Nephron (organoid): ENCODE measurements around the gene RBM12.
A peak's percentile ranks its signal among the peaks of the same experiment; 100 is the strongest.

Experiments
- H3K27ac Mint-ChIP-seq, 3 experiments: 2 replicates each; pipeline ENCODE4 v1.8.0; 2020; ENCODE audit warnings: mixed read lengths in 3 of 3, mild to moderate bottlenecking in 2 of 3, moderate library complexity in 1 of 3
- H3K27me3 Mint-ChIP-seq: 2 replicates; pipeline ENCODE4 v1.8.0; 2021; ENCODE audit warnings: low read depth, mild to moderate bottlenecking, moderate library complexity, mixed read lengths
- H3K36me3 Mint-ChIP-seq: 2 replicates; pipeline ENCODE4 v1.8.0; 2020; ENCODE audit warnings: low read depth, mixed read lengths
- H3K4me1 Mint-ChIP-seq: 2 replicates; pipeline ENCODE4 v1.8.0; 2020; ENCODE audit warnings: mixed read lengths
- H3K4me3 Mint-ChIP-seq, 3 experiments: 2 replicates each; pipeline ENCODE4 v1.8.0; 2020; ENCODE audit warnings: mild to moderate bottlenecking in 3 of 3, mixed read lengths in 3 of 3, moderate library complexity in 2 of 3
- H3K9me3 Mint-ChIP-seq: 2 replicates; pipeline ENCODE4 v1.8.0; 2020; ENCODE audit warnings: mixed read lengths
- CTCF ChIP-seq, 3 experiments: fragments of 200-600 bp; sonication (generic); IDR thresholded peaks; one replicate each; pipeline ENCODE4 v1.5.0; 2021; ENCODE audit warnings: antibody characterized with exemption in 3 of 3; ENCODE audit not compliant: unreplicated experiment in 3 of 3

Gene RBM12

GRCh38 chr20:35617397-35618262 lies 47.1 kb downstream of the RBM12 start:
- TF ChIP-seq CTCF (IDR thresholded peaks at IDR 0.05; ENCODE audit: unreplicated experiment in 3 of 3), result peak; percentile 19 to 27 (median 25)
- Mint-ChIP-seq H3K36me3 (peaks cover 5% of the 10 kb centered on the region), H3K27me3 (peaks cover 42% of the 10 kb centered on the region), H3K4me3 (peak overlapping the region; percentile 85 to 87 (median 87)), H3K9me3 (no peaks in the 10 kb centered on the region), H3K4me1 (peaks cover 18% of the 10 kb centered on the region), H3K27ac (peak overlapping the region; percentile 43 to 57 (median 44))

- Mint-ChIP-seq H3K27ac (peak overlapping the region; percentile 28 to 89 (median 75)), H3K4me3 (peak overlapping the region; percentile 85 to 87 (median 87)), H3K36me3 (peaks cover 4% of the 10 kb centered on the region), H3K4me1 (peaks cover 18% of the 10 kb centered on the region), H3K9me3 (no peaks in the 10 kb centered on the region), H3K27me3 (peaks cover 42% of the 10 kb centered on the region)
- TF ChIP-seq CTCF (IDR thresholded peaks at IDR 0.05; ENCODE audit: unreplicated experiment in 3 of 3), result no peak
Measured at GRCh38 chr20:35616465-35617396, 48.0 kb downstream of the RBM12 start.

- TF ChIP-seq CTCF (IDR thresholded peaks at IDR 0.05; ENCODE audit: unreplicated experiment in 3 of 3), result no peak
- Mint-ChIP-seq H3K36me3 (no peaks in the 10 kb centered on the region), H3K27ac (peak within 1 kb of the TSS; percentile 28 to 89 (median 75)), H3K27me3 (peaks cover 42% of the 10 kb centered on the region), H3K4me3 (peak within 1 kb of the TSS; percentile 85 to 87 (median 87)), H3K9me3 (no peaks in the 10 kb centered on the region), H3K4me1 (peaks cover 18% of the 10 kb centered on the region)
Measured at GRCh38 chr20:35615667-35616464, 48.8 kb downstream of the RBM12 start, which contains the start of gene SPAG4. SPAG4 (plus strand) TSS chr20:35615829; CDS start chr20:35616004, 175 bp downstream.

- Mint-ChIP-seq H3K4me1 (no peaks in the 10 kb centered on the region), H3K36me3 (no peaks in the 10 kb centered on the region), H3K9me3 (no peaks in the 10 kb centered on the region), H3K27me3 (peaks cover 17% of the 10 kb centered on the region), H3K4me3 (no peak overlapping the region), H3K27ac (no peak overlapping the region)
- TF ChIP-seq CTCF (IDR thresholded peaks at IDR 0.05; ENCODE audit: unreplicated experiment in 3 of 3), result no peak
Measured at GRCh38 chr20:35611482-35611881, 53.2 kb downstream of the RBM12 start.

GRCh38 chr20:35610833-35611427 lies 53.8 kb downstream of the RBM12 start:
- H3K4me1 Mint-ChIP-seq, result no peaks in the 10 kb centered on the region
- H3K4me3 Mint-ChIP-seq, result no peak overlapping the region
- H3K36me3 Mint-ChIP-seq, result no peaks in the 10 kb centered on the region
- peaks cover 17% of the 10 kb centered on the region for H3K27me3 Mint-ChIP-seq
- H3K27ac Mint-ChIP-seq, result no peak overlapping the region
- H3K9me3 Mint-ChIP-seq, result no peaks in the 10 kb centered on the region
- TF ChIP-seq CTCF (IDR thresholded peaks at IDR 0.05; ENCODE audit: unreplicated experiment in 3 of 3), result no peak
